Measurements from ENCODE around the gene PLXDC1.
"Not testable (repeated sequence)": the region's sequence is repeated elsewhere in the genome, so short reads cannot be mapped to it uniquely, and the experiment has no call there.

PLXDC1 gene

GRCh38 chr17:39064374-39064773, 87.1 kb downstream of the PLXDC1 start:
- DNase-seq (ENCODE audit: low read depth in 3 of 3), result no peak

DNA sequence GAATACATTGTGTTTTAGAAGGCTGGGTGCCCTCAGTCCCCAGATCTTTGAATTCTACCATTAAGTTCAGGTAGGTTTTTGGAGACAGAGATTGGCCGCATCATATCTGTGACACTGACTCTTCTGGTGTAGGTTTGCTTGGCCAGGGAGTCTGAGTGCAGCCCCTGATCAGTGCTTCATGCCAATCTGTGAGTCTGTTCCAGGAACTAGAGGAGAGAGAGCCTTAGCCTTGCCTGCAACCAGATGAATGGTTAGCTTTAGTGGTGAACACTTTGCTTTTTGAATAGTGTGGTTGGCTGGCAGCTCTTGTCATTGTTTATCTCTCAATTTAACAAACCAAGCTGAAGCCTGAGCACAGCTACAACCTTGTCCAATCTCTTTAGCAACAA, 87.8 kb downstream of the PLXDC1 start:
- no peak for DNase-seq (ENCODE audit: low read depth in 3 of 3)

DNA sequence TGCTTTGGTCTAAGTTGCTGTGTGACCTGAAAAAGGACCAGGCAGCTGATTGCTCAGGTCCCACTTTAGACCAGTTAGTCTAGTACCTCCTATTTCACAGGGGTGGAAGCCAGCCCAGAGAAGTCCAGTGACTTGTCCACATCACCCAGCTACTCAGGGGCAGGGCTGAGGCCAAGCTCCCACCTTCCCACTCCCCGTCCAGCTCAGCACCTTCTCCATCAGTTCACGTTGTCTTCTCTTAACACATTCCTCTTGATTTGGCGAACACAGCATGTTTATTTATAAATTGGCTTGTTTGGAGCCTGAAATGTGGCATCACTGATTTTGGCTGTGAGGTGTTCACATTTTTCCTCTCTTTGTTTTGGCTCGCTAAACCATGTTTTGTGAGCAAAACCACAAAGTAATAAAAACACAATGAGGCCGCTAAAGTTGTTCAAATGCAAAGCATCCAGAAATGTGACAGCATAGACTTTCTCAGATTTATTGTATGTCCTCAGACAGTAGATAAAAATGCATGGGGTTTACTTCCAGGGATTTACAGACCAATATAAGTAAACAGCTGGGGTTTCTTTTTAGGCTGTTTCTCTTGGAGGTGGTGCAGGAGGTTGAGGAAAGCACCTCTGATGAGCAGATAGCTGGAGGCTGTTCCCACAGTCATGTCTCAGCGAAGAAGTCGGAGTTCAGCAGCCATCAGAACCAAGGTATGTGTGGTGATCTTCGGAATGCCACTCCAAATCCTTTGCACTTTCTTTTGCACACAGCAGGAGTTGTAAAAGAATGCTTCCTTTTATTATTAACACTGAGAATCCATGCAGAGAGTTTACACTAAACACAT, 88.4 kb downstream of the PLXDC1 start:
- no peak for DNase-seq (ENCODE audit: low read depth in 3 of 3)

- no peak for DNase-seq (ENCODE audit: low read depth in 3 of 3)
These were observed 92.9 kb downstream of the PLXDC1 start for GRCh38 chr17:39058524-39058923.

DNA sequence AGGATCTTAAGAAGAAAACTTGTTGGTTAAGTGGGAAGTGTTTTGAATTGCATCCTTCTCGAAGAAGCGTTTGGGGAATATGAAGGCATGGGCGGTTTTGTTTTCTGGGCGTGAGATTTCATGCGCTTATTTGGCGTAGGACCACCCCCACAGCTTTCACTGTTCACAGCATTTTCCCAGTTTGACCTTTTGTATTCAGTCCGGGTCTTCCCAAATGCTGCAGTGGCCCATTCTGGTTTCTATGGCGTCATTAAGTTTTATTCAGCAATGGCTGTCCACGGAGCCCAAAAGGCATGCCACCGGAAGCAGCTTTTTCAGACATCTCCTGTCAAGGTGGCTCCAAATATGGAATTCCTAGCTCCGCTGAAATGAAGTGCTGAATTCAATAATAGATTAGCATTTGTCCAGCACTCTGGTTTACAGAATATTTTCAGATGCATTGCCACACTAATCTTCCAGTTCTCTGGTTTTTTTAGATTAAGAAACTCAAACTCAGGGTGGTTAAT, 93.7 kb downstream of the PLXDC1 start:
- no peak for DNase-seq (ENCODE audit: low read depth in 3 of 3)

GRCh38 chr17:39054111-39054645, 97.3 kb downstream of the PLXDC1 start:
- DNase-seq (ENCODE audit: low read depth in 3 of 3), result no peak

DNA sequence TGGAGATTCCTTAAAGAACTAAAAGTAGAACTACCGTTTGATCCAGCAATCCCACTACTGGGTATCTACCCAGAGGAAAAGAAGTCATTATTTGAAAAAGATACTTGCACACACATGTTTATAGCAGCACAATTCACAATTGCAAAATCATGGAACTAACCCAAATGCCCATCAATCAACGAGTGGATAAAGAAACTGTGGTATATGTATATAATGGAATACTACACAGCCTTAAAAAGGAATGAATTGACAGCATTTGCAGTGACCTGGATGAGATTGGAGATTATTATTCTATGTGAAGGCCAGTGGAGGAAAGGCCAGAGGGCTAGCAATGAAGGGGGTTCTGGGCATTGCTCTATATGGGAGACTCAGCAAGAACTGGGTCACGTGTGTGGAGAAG, 99.0 kb downstream of the PLXDC1 start:
- DNase-seq (ENCODE audit: low read depth in 3 of 3), result not testable (repeated sequence)

DNA sequence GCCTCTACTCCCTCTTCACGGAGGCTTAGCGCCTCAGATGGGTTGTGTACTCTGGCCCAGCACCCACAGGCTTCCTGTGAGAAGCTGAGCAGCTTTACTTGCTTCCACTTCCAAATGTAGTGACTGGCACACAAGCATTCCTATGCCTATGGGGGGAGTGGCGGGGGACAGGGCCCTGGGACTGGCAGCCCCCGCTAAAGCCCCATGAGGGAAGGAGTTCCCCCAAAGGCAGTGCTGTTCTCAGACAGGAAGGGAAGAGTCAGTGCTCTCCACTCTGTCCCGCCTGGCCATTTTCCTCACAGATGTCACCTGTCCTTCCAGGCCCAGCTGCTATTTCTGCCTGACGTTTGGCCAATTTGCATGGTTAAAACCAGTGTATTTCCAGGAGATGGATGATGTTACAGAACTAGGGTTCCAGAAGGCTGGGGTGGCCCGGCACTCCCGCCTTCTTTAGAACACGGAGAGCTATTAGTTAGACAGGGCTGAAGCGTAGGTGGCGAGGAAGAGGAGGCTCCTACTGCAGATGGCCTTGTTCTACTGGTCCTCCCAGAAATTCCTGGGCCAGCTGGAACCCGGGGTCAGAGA, 100.3 kb downstream of the PLXDC1 start:
- DNase-seq (ENCODE audit: low read depth in 3 of 3), result no peak

DNA sequence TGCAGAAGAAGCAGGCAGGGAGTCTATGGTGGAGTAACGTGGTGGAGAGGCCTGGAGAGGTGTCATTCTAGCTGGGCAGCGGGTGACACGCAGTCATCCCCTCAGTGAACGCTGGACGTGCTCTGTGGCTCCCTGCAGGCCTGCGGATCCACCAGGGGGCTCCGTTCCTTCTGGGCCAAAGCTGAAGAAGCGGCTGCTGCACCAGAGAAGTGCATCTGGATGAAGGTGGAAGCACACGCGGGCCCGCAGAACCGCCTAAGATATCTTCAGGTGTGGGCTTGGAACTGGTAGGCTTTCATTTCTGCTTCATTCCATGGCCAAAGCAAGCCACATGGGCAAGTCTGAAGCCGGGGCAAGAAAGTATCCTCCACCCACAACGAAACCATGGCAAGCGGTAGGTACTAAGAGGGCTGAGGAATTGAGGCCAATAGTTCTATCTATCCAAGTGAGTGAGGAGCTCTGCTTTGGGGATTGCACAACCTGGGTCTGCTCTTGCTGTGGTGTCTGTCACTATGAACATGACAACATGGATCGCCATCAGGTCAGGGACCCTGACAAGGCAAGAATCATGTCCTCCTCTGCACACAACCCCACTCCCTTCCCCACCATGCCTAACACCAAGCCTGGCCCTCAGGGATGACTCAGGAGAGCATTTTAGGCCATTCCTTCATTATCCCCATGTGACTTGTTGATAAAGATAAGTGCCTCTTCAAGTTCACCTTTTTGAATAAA, 105.3 kb downstream of the PLXDC1 start:
- DNase-seq (ENCODE audit: low read depth in 3 of 3), result no peak

- DNase-seq (ENCODE audit: low read depth in 3 of 3), result no peak
These were observed 115.4 kb downstream of the PLXDC1 start for GRCh38 chr17:39036009-39036408.

- DNase-seq (ENCODE audit: low read depth in 3 of 3), result not testable (repeated sequence)
These were observed 115.9 kb downstream of the PLXDC1 start for GRCh38 chr17:39035578-39035977.

GRCh38 chr17:39028690-39029089, 122.7 kb downstream of the PLXDC1 start:
- DNase-seq (ENCODE audit: low read depth in 3 of 3), result no peak

DNA sequence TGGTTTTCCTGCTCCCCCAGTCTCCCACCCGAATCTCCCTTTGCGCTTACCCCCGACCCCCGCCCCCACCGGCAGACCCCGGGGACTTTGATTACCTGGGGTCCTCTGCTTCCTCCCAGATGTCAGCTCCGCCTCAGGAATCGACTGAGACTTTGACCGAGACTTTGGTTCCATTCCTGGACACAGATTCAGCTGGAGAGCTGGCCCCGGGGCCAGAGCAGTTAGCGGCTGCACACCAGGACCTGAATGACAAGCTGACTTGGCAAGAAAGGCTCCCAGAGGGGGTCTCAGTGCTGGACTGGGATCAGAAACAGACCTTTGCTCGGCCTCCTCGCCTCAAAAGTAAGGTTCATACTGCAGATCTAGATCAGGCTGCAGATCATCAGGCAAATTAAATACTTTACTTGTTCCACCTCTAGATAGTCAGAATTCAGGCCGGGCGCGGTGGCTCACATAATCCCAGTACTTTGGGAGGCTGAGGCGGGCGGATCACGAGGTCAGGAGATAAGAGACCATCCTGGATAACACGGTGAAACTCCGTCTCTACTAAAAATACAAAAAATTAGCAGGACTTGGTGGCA, 123.9 kb downstream of the PLXDC1 start:
- DNase-seq (ENCODE audit: low read depth in 3 of 3), result no peak

DNA sequence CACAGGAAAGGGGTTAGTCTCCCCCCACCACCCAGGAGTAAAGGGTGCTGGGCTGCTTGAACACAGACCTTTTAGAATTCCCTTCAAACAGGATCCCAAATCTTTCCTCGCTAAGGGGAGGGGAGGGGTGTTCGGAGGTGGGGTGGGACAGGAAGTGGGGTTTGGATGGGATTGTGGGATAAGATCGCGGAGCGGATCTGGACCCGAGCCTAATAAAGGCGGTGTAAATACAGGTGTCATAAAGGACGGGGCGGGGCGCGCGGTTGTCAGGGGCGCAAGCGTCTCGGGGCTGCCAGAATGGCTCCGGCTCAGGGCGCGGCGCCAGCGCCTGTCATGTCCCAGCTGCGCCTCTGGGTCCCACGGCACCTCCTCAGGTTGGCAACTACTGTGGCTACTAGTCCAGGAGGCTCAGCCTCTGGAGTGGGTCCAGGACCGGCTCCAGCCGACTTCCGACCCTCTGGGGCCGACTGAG, 124.4 kb downstream of the PLXDC1 start:
- peak in 1 of 3 donors; percentile 5 for DNase-seq (ENCODE audit: low read depth in 3 of 3)

GRCh38 chr17:39026346-39026745, 125.1 kb downstream of the PLXDC1 start:
- DNase-seq (ENCODE audit: low read depth in 3 of 3), result not testable (repeated sequence)

GRCh38 chr17:39022924-39023323, 128.5 kb downstream of the PLXDC1 start:
- no peak for DNase-seq (ENCODE audit: low read depth in 3 of 3)

GRCh38 chr17:39020037-39020436, 131.4 kb downstream of the PLXDC1 start:
- not testable (repeated sequence) for DNase-seq (ENCODE audit: low read depth in 3 of 3)

DNA sequence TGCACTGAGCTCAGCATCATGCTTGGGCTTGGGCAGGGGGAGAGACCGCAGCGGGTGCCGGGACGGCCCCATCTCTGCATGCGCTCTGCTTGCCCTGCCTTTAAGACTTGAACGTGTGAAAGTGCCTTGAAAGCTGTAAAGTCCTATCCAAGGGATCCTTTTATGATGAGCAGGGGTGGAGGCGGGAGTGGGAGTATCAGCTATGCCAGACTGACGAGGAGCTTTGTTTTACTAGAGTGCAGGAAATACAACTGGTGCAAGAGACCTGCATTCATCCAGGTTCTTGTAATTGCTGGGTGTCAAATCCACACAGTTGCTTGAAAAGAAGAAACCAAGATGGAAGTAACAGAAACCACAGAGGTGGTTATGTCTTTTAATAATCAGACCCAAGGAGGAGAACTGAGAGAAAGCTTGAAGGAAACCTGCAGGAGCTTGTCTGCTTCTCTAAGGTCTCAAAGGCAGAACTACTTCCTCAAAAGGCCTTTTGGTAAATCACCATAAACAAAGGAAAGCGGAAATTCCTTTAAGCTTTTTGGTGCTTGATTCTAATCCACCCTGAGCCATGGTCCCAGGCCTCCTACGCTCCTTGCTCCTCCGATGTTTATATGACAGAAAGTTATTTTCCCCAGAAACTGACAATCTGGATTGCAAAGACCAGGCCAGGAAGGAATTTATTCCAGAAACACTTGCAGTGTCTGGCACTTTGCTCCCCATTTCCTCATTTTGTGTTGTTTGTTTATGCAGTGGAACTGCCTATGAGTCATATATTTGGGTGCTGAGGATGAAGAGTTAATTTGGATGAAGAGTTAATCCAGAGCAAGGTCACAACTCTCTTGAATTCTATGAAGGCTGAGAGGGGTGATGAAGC, 132.9 kb downstream of the PLXDC1 start:
- peak in 2 of 3 donors; percentile 15 to 20 for DNase-seq (ENCODE audit: low read depth in 3 of 3)

DNA sequence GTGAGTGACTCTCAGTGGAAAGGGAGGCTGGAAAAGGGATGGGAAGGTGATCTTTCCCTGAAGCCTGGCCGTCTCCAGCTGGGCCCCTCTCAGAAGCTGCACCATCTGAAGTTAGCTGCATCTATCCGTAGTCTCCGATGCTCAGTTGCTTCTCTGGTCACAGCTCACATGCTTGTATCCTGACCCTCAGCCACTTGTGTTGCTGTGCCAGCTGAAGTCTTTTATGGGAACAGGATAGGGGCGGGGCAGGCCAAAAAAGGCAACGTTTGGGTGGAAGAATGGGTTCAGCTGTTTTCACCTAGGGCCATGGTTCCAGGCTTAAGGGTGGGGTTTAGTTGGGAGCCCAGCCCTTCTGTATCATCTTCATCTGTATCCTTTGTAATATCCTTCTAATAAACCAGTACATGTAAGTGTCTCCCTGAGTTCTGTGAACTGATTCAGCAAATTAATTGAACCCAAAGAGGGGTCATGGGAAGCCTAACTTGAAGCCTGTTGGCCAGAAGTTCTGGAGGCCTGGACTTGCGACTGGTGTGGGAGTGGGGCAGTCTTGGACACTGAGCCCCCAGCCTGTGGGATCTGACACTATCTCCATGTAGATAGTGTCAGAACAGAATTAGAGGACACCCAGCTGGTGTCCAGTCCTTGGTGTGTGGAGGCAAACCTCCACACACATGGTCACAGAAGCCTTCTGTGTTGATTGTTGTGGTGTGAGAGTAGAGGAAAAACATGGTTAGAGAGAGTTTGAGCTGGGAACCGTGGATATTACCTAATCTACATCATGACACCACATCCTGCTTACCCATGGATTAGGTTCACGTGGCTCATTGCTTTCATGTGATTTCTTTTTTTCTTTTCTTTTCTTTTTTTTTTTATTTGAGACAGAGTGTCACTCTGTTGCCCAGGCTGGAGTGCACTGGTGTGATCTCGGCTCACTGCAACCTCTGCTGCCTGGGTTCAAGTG, 135.0 kb downstream of the PLXDC1 start:
- DNase-seq (ENCODE audit: low read depth in 3 of 3), result no peak

GRCh38 chr17:39015546-39015935, 135.9 kb downstream of the PLXDC1 start:
- no peak for DNase-seq (ENCODE audit: low read depth in 3 of 3)

All from stimulated activated CD4-positive, alpha-beta T cell treated with anti-CD3 and anti-CD28 coated beads, TNF-alpha, amount 100 ng/mL, for 48 hours (primary cell).